NCI-H345 treated with DMSO at 0.1 percent for 48 hours (cell line): ENCODE data around the gene HMG20A.
A peak's percentile ranks its signal among the peaks of the same experiment; 100 is the strongest.

Experiments
- DNase-seq: peaks from one replicate; lab custom pipeline; 2025; ENCODE audit not compliant: unreplicated experiment; lab: John Stamatoyannopoulos, UW

Gene HMG20A

DNA sequence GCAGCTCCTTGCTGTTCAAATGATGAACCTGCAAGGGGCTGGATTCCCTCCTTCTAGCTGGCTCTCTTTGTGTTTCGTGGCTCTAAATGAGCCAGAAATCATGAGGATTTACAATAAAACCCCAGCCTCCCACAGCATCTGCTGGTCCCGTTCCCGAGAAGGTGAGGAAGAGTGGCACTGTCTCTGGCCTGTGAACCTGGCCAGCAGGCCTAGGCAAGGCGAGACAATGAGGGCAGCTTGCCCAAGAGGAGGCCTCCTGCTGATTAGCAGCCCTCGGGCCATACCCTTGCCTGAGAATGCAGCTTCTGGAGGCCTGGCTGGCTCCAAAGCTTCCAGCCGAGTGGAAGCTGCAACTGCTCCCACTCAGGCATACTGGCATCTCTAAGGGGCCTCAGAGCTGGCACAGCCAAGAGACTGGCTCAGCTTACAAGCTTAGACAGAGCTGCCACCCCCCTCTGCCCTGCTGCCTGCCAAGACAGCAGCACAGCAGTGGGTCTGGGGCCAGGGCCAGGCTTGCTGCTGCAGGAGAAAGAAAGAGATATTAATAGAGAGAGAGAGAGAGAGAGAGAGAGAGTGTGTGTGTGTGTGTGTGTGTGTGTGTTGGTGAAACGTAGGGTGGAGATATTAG, 76.5 kb downstream of the HMG20A start:
- DNase-seq = peak; percentile 22

GRCh38 chr15:77497942-77498361, 77.3 kb downstream of the HMG20A start:
- no peak for DNase-seq

GRCh38 chr15:77499087-77499760, 78.5 kb downstream of the HMG20A start:
- no peak for DNase-seq

- DNase-seq = no peak
These were observed 80.3 kb downstream of the HMG20A start for GRCh38 chr15:77500989-77501388.

GRCh38 chr15:77502379-77503095, 81.8 kb downstream of the HMG20A start:
- DNase-seq = no peak

DNA sequence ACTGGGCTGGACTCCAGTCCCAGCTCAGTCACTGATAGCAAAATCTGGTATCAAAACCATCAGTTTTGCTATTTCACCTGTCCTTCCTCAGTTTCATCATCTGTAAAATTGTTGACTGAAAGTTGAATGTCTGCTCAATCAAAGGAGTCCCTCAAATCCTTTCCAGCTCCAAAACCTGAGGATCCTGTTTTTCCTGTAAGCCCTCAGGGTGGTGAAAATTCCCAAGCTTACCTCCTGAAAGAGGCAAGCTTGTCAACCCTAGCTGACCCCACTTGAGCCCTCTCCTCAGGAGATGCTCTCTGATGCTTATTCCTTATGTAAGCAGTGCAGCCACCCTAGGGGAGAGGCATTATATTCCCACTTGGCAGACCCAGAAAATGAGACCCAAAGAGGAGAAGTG, 82.6 kb downstream of the HMG20A start:
- DNase-seq = no peak

DNA sequence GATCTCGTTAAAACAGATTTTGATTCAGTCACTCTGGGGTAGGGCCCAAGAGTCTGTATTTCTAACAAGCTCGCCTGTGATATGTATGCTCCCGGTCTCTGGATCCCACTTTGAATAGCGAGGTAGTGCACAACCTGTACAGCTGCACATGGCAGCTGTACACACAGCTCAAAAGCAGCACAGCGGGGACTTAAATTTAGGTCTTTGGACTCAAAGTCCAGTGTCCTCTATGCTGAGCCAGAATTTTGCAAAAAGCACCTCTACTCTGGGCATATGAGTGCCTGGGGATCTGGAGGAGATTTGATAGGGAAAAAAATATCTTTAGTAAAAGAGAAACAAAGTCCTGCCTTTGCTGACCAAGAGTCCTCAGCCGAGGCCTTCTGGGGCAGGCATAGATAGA, 83.1 kb downstream of the HMG20A start:
- no peak for DNase-seq

DNA sequence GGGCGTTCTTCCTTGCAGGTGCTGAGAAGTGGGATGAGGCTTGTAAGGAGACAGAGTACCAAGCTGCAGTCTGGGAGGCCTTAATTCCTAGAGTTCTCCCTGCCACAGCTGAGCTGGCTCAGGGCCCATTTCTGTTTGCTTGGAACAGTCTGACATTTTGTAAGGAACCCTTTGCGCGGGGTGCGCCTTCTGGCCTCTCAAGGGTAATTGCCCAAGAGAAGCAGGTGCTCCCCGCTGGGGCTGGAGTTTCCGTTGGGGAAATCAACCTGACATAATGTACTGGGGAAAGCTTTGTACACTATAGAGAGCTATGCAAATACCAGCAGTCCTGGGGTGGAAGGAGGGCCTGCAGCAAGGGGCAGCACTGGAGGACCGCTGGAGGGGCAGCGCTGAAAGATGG, 83.6 kb downstream of the HMG20A start:
- DNase-seq = peak; percentile 77

- DNase-seq = no peak
These were observed 84.2 kb downstream of the HMG20A start for GRCh38 chr15:77504871-77505270.

DNA sequence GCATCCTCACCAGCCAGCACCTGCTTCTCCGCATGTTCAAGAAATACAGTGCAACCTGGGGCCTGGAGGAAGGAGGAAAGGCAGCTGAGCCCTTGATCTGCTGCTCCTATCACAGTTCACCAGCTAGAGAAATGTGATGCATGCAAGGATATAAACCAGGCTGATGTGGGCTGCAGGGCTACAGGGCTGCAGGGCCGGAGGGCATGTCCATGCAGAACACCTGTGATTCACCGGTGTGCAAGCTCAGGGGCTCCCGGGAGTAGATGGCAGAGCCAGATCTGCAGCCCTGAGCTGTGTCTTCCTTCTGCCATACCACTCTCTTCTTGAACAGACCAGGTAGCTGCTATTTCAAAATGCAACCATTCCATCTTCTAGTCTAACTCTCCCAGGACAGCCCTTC, 84.9 kb downstream of the HMG20A start:
- no peak for DNase-seq

DNA sequence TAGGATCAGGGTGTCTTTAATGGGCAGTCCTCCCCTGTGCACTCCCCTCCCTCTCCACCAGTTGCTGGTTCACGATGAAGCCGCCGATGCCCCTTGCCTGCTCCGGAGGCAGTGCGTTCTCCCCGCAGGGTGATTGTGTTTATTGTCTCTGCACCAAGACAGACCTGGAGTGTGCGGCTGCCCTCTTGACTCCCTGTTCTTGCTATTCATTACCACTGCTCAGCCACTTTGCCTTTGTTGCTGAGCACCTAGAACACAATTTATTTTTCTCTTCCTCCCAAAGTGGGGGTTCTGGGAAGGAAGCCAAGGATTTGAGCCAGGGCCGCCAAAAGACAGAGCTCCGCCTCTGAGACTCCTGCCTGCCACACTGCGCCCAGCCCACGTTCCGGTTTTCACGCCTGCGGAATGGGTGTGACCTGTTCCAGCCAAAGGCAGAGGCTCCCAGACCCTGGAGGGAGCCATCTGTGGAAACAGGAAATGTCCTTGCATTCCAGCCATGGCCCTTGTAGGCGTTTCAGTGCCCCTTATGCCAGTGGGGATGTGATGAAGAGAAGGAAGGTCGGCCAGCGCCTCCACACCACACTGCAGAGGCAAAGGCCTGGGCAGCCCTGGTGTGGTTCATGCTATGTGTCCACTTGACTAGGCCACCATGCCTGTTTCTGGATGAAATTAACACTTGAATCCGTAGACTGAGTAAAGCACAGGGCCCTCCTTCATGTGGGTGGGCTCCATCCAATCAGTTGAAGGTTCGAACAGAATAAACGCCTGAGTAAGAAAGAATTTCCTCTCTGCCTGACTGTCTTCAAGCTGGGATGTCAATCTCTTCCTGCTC, 85.8 kb downstream of the HMG20A start:
- peak; percentile 64 for DNase-seq

GRCh38 chr15:77507143-77507897, 86.6 kb downstream of the HMG20A start:
- no peak for DNase-seq

- DNase-seq = no peak
These were observed 87.2 kb downstream of the HMG20A start for GRCh38 chr15:77507911-77508310.

GRCh38 chr15:77508541-77509243, 88.0 kb downstream of the HMG20A start:
- DNase-seq = no peak

DNA sequence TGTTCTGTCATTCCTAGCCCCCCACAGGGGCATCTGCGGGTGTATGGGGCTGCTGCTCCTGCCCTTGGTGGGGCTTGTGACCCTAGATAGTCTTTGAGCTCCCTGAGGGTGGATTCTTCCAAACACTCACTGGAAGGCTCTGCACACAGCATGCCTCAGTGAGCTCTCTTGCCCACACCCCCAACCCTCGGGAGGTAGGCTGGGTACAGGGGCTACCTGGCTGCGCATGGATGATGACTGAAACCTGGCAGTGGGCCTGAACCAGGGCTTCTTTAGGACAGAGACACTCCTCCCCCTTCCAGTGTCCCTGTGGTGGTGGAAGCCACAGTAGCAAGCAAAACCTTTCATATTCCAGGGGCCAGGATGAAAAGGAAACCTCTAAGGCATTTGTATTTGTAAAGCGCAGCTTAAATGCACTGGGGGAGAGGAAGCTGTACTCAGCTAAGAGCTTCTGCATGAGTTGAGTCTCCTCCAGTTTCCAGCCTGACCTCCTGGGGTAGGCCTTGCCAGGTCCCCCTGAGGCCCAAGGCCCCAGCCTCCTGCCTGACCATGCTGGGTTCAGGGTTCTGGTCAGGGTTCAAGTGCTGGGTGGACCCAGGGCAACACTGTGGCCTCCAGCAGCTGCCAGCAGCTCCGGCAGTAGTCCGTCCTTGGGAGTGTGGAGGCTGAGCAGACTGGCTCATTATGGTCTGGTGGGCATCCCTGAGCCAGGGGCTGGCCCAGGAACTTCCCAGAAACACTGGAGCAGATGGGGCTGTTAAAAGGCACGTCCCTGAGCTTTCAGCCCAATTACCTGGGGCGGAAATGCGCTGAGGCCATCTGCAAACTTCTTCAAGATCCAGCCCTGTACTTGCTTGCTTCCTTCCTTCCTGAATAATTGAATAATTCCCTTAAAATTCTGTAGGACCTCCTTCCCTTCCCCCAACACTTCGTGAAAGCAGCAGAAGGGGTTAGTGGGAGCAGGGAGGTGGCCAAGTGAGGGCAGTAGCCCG, 89.7 kb downstream of the HMG20A start:
- DNase-seq = no peak

DNA sequence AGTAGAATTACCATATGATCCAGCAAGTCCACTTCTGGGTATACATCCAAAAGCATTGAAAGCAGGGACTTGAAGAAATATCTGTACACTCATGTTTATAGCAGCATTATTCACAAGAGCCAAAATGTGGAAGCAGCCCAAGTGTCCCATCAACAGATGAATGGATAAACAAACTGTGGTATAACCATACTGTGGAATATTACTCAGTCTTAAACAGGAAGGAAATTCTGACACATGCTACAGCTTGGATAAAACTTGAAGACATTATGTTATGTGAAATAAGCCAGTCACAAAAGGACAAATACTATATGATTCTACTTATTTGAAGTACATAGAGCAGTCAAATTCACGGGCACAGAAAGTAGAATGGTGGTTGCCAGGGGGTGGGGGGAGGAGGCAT, 91.2 kb downstream of the HMG20A start:
- no peak for DNase-seq

- no peak for DNase-seq
These were observed 92.5 kb downstream of the HMG20A start for GRCh38 chr15:77513226-77513625.

DNA sequence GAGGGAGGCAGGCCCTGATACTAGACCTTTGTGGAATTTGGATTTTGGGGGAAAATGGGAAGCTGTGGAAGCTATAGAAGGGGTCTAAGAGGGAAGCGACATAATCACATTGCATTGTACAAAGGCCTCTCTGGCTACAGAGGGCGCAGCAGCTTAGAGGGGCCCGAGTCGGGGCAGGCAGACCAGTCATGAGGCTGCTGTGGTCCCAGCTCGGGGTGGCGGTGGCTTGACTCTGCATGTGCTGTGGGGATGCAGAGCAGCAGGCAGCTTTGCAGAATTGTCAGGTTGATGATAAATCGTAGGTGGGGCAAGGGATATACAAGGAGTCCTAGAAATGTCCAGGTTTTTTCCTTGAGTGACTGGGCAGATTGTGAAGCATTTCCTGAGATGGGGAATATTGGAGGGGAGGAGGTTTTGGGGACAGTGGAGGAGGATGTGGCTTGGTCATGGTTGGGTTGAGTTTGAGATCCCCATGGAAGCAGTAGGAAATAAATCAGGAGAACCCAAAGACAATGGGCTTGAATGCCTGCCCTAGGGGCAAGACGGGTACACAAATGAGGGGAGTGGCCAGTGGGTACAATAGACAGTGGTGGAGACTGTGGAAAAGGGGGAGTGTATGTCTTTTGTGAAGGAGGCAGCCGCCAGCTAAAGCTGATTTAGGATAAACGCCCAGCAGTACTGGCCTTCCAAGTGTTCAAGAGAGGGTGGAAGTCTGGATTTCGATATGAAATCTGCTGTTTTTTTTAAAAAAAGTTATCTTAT, 94.1 kb downstream of the HMG20A start:
- no peak for DNase-seq
